Measurements from ENCODE around the gene NRG4. TPM values are rescaled to one million over a fixed set of nuclear protein-coding genes. Genes with fewer than 3 reads are reported as not detected.

The NRG4 gene
- total RNA-seq, 1 experiment from 2014 or later: 0.95 TPM

- H3K27me3 ChIP-seq (replicated peaks; ENCODE audit: control insufficient read depth, insufficient read depth, low read length): no peaks in the 10 kb centered on the region
- Mint-ChIP-seq H3K4me3 (ENCODE audit: unreplicated experiment) (no peak overlapping the region), H3K27me3 (ENCODE audit: insufficient read depth, unreplicated experiment) (peaks cover 10% of the 10 kb centered on the region), H3K9me3 (ENCODE audit: unreplicated experiment) (no peaks in the 10 kb centered on the region), H3K4me1 (ENCODE audit: low read depth, unreplicated experiment) (no peaks in the 10 kb centered on the region), H3K36me3 (ENCODE audit: insufficient read depth, unreplicated experiment) (no peaks in the 10 kb centered on the region), H3K27ac (ENCODE audit: unreplicated experiment) (no peak overlapping the region)
- ChIA-PET CTCF (no interaction called here), POLR2A (no interaction called here)
- H3K4me1 ChIP-seq: no peaks in the 10 kb centered on the region
- no TSS peak for BruUV-seq (replicated peaks)
- H3K9me3 ChIP-seq: no peaks in the 10 kb centered on the region
- no peak for DNase-seq
- intact Hi-C loops (cut with micrococcal nuclease; ENCODE audit: unreplicated experiment): no loop called here
- H3K36me3 ChIP-seq (ENCODE audit: control insufficient read depth, insufficient read depth, low read length): no peaks in the 10 kb centered on the region
- H3K4me3 ChIP-seq (ENCODE audit: low read depth, low read length): no peak overlapping the region
- no peak for TF ChIP-seq CTCF (IDR thresholded peaks at IDR 0.05; ENCODE audit: insufficient read depth in 1 of 2, low read depth in 1 of 2, low read length in 1 of 2, severe bottlenecking in 1 of 2, unreplicated experiment in 1 of 2)
These were observed 59.7 kb downstream of the NRG4 start for GRCh38 chr15:75952525-75952924.

GRCh38 chr15:75948761-75949296 is 63.4 kb downstream of the NRG4 start:
- H3K4me3 Mint-ChIP-seq (ENCODE audit: unreplicated experiment): no peak overlapping the region
- no peak for TF ChIP-seq CTCF (IDR thresholded peaks at IDR 0.05; ENCODE audit: insufficient read depth in 1 of 2, low read depth in 1 of 2, low read length in 1 of 2, severe bottlenecking in 1 of 2, unreplicated experiment in 1 of 2)
- DNase-seq: no peak
- ChIA-PET CTCF (no interaction called here), POLR2A (no interaction called here)
- H3K27me3 Mint-ChIP-seq (ENCODE audit: insufficient read depth, unreplicated experiment): peaks cover 5% of the 10 kb centered on the region
- H3K36me3 Mint-ChIP-seq (ENCODE audit: insufficient read depth, unreplicated experiment): no peaks in the 10 kb centered on the region
- Histone ChIP-seq H3K4me3 (ENCODE audit: low read depth, low read length) (no peak overlapping the region), H3K27me3 (replicated peaks; ENCODE audit: control insufficient read depth, insufficient read depth, low read length) (no peaks in the 10 kb centered on the region), H3K36me3 (ENCODE audit: control insufficient read depth, insufficient read depth, low read length) (no peaks in the 10 kb centered on the region), H3K4me1 (no peaks in the 10 kb centered on the region), H3K9me3 (no peaks in the 10 kb centered on the region)
- no peak overlapping the region for H3K27ac Mint-ChIP-seq (ENCODE audit: unreplicated experiment)
- intact Hi-C loops (cut with micrococcal nuclease; ENCODE audit: unreplicated experiment): loop anchor here (5.0 kb wide), 1 partner anchor 83 kb away; no protein-coding TSS in a partner anchor
- H3K9me3 Mint-ChIP-seq (ENCODE audit: unreplicated experiment): no peaks in the 10 kb centered on the region
- BruUV-seq (replicated peaks): no TSS peak
- H3K4me1 Mint-ChIP-seq (ENCODE audit: low read depth, unreplicated experiment): no peaks in the 10 kb centered on the region

- peaks cover 5% of the 10 kb centered on the region for H3K27me3 Mint-ChIP-seq (ENCODE audit: insufficient read depth, unreplicated experiment)
- Histone ChIP-seq H3K36me3 (ENCODE audit: control insufficient read depth, insufficient read depth, low read length) (no peaks in the 10 kb centered on the region), H3K4me1 (no peaks in the 10 kb centered on the region), H3K27me3 (replicated peaks; ENCODE audit: control insufficient read depth, insufficient read depth, low read length) (no peaks in the 10 kb centered on the region), H3K4me3 (ENCODE audit: low read depth, low read length) (no peak overlapping the region), H3K9me3 (no peaks in the 10 kb centered on the region)
- intact Hi-C loops (cut with micrococcal nuclease; ENCODE audit: unreplicated experiment): loop anchor here (5.0 kb wide), 1 partner anchor 85 kb away; no protein-coding TSS in a partner anchor
- no peaks in the 10 kb centered on the region for H3K4me1 Mint-ChIP-seq (ENCODE audit: low read depth, unreplicated experiment)
- H3K27ac Mint-ChIP-seq (ENCODE audit: unreplicated experiment): no peak overlapping the region
- DNase-seq: no peak
- H3K9me3 Mint-ChIP-seq (ENCODE audit: unreplicated experiment): no peaks in the 10 kb centered on the region
- TF ChIP-seq CTCF (IDR thresholded peaks at IDR 0.05; ENCODE audit: insufficient read depth in 1 of 2, low read depth in 1 of 2, low read length in 1 of 2, severe bottlenecking in 1 of 2, unreplicated experiment in 1 of 2): no peak
- no peaks in the 10 kb centered on the region for H3K36me3 Mint-ChIP-seq (ENCODE audit: insufficient read depth, unreplicated experiment)
- no peak overlapping the region for H3K4me3 Mint-ChIP-seq (ENCODE audit: unreplicated experiment)
- ChIA-PET CTCF (no interaction called here), POLR2A (no interaction called here)
- no TSS peak for BruUV-seq (replicated peaks)
These were observed 65.1 kb downstream of the NRG4 start for GRCh38 chr15:75947092-75947491.
